C4-2B (cell line): ENCODE results near the gene USP30.

Experiments used
- H3K27ac ChIP-seq: fragments of 450-650 bp; 2 replicates; pipeline ENCODE4 v1.5.1; 2017
- CTCF ChIP-seq: fragments of 450-650 bp; conservative IDR thresholded peaks from 2 replicates; pipeline ENCODE4 v1.5.1; 2017; ENCODE audit warnings: mild to moderate bottlenecking
- ZFX ChIP-seq: fragments of 450-650 bp; IDR thresholded peaks from 2 replicates; pipeline ENCODE4 v1.6.1; 2017

USP30 gene

DNA sequence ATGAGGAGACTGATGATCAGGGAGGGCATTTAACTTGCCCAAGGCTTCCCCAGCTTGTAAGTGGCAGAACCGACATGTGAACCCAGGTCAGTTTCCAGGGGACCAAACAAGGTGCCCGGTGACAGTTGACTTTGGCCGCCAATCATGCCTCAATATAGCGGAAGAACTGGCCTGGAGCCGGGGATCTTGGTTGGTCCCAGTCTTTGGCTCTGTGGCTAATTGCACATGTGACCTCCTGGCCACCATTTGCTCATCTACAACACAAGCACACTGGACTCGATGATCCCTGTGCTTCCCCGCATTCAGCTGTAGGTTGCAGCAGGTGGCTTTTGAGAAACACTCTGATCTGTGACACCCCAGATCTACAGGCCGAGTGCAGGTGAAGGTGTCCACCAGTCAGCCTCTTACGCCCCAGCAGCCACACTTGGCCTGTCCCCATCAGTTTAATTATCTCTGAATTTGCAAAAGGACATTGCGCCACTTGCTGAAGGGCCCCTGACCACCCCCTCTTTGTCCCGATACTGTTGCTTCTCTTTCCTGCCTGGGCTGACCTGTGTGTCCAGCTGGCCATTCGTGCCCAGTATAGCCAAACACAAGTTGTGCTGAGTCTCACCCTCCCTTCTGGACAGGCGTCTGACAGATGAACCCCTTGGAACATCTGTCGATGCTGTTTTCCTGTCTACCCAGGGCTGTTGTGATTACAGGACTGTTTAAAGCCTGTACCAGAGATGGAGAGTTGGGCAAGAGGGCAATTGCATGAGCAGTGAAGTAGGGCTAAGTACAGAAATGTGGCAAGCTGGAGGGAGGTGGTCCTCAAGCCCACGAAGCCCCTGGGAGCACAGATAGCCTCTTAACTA is 78.1 kb downstream of the USP30 start:
- TF ChIP-seq ZFX (no peak), CTCF (no peak)
- H3K27ac ChIP-seq = no peak overlapping the region

- H3K27ac ChIP-seq = no peak overlapping the region
- no peak for TF ChIP-seq ZFX
- no peak for TF ChIP-seq CTCF
Measured at GRCh38 chr12:109131154-109132050, 79.0 kb downstream of the USP30 start.

GRCh38 chr12:109134186-109134917 is 82.0 kb downstream of the USP30 start:
- H3K27ac ChIP-seq = no peak overlapping the region
- TF ChIP-seq ZFX = no peak
- TF ChIP-seq CTCF = peak; percentile 73

DNA sequence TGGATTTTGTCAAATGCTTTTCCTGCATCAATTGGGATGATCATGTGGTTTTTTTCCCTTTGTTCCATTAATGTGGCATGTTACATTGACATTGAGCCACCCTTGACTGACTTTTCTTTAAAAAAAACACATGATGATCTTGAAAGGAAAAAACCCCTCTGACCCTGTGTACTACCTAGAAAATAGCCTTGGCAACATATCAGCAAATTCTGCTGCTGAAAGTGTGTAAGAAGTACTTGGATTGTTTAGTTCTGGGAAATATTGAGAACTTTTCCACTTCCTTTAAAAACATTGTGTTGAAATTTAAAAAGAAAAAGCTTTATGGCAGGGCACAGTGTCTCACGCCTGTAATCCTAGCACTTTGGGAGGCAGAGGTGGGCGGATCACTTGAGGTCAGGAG is 84.7 kb downstream of the USP30 start:
- TF ChIP-seq ZFX (no peak), CTCF (no peak)
- H3K27ac ChIP-seq = no peak overlapping the region
